NCI-H2196 treated with DMSO at 0.1 percent for 48 hours (cell line): ENCODE data around the gene SLC7A7.
"Not testable (repeated sequence)": the region's sequence is repeated elsewhere in the genome, so short reads cannot be mapped to it uniquely, and the experiment has no call there.

Experiments
- DNase-seq: peaks from one replicate; lab custom pipeline; 2025; ENCODE audit not compliant: unreplicated experiment; lab: John Stamatoyannopoulos, UW

SLC7A7 gene

DNA sequence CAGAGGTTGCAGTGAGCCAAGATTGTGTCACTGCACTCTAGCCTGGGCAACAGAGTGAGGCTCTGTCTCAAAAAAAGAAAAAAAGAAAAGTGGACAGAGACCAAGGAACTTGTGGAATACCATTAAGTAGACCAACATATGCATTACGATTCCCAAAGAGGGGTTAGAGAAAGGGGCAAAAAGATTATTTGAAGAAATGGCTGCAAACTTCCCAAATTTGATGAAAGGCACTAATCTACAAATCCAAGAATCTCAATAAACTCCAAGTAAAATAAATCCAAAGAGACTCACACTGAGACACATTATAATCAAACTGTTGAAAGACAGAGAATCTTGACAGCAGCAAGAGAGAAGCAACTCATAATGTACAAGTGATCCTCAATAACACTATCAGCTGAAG lies 53.5 kb downstream of the SLC7A7 start:
- no peak for DNase-seq

DNA sequence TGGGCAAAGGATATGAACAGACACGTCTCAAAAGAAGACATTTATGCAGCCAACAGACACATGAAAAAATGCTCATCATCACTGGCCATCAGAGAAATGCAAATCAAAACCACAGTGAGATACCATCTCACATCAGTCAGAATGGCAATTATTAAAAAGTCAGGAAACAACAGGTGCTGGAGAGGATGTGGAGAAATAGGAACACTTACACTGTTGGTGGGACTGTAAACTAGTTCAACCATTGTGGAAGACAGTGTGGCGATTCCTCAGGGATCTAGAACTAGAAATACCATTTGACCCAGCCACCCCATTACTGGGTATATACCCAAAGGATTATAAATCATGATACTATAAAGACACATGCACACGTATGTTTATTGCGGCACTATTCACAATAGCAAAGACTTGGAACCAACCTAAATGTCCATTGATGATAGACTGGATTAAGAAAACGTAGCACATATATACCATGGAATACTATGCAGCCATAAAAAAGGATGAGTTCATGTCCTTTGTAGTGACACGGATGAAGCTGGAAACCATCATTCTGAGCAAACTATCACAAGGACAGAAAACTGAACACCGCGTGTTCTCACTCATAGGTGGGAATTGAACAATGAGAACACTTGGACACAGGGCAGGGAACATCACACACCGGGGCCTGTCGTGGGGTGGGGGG lies 57.1 kb downstream of the SLC7A7 start:
- DNase-seq = not testable (repeated sequence)

DNA sequence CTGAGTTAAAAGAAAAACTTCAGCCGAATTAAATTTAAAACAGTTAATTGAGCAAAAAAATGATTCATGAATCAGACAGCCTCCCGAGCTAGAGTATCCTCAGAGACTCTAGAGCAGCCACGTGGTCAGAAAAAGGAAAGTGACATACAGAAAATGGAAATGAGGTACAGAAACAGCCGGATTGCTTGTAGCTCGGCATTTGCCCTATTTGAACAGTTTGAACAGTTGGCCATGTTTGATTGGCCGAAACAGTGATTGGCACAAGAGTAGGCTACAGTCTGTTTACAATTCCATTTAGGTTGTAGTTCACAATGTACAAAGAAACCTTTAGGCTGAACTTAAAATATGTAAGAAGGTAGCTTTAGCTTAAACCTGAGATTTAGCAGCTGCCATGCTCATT lies 61.6 kb downstream of the SLC7A7 start:
- no peak for DNase-seq

DNA sequence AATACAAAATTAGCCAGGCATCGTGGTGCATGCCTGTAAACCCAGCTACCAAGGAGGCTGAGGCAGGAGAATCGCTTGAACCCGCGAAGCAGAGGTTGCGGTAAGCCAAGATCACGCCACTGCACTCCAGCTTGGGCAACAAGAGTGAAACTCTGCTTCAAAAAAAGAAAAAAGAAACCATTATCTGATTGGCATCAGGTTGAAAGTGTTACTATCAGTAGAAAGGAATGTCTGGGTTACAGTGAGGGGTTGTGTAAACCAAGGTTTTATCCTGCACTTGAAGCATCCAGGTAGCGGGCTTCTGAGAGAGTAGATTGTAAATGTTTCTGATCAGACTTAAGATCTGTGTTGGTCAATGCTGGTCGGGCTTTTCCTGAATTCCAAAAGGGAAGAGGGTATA lies 62.8 kb downstream of the SLC7A7 start:
- DNase-seq = no peak

DNA sequence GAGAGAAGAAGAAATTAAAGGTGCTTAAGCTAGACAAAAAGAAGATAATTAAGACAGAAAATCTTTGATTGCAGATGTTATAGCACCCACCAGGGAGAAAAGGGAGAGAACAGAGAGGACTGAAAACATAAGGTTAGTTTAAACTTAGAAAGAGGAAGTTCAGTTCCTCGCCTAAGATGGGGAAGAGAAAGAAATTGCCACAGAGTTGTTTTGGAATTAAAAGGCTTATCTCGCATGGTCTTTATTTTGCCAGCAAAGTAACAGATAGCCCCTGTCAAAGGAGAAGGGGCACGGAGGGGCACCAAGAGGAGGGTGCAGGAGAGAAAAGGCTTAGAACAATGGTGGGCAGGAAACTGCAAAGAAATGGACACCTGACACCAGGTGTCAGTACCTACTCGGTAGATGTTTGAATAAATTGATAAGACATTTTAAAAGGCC lies 66.6 kb downstream of the SLC7A7 start:
- DNase-seq = no peak

DNA sequence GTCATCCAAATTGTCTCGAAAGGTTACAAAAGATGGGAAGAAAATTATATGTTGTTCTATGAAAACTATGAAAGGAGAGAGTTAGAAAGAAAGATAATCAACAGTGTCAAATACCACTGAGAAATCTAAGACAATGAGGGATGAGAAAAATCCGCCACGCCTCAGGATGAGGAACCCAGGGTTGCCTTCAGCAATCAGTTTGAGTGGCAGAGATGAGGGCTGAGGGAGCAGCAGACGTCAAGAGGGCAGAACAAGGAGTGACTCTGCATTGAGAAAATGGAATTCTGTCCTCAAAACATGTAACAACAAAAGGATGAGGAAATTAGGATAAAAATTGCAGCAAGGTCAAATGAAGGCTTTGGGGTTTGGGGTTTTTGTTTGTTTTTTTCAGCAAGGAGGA lies 67.0 kb downstream of the SLC7A7 start:
- no peak for DNase-seq

DNA sequence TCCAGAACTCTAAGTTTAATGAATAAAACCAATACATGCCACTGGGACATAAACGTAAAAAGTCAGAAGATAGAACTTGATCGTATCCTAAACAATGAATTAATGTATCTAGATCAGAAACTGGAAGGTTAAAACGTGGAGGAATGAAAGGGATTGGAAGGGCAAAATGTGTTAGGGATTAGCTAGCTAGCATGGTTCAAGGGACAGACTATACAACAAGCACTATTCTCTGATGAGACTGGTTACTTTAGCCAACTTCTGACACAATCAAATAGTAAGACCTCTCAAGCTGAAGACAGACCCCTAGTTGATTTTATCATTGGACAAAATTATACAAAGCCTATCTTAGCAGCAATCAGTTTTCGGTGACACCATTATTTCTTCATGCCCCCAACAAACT lies 67.5 kb downstream of the SLC7A7 start:
- no peak for DNase-seq

DNA sequence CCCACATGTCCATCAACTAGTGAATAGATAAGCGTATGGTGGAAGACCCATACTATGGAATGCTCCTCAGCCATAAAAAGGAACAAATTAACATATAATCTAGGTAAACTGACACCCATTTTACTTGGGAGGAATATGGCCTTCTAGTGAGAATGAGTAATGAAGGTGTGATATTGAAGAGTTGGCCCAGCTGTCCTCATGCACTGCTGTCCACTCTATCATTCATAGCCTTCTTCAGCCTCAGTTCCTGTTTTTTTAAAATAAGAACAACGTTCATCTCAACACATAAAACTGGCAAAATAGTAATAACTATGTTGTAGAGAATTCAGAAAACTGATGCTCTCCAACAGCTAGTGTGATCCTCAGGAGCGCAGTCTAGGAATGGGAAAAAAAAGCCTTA lies 75.2 kb downstream of the SLC7A7 start:
- no peak for DNase-seq

DNA sequence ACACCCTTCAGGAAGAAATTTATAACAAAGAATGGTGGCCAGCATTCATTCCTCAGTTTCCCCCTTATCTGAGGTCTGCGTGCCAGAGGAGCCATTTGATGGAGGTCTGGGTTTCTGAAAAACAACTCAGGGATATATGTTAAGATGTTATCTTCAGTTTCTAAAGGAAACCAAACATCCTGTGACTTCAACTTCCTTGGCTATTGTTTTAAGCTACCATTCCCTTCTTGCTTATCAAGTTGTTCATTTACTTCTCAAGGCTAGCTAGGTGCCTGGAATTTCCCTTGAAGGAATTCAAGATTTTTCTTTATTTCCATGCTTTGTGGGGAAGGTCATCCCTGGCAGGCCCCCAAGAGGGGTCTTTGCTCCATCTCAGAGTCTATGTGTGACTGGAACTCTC lies 75.8 kb downstream of the SLC7A7 start:
- no peak for DNase-seq

DNA sequence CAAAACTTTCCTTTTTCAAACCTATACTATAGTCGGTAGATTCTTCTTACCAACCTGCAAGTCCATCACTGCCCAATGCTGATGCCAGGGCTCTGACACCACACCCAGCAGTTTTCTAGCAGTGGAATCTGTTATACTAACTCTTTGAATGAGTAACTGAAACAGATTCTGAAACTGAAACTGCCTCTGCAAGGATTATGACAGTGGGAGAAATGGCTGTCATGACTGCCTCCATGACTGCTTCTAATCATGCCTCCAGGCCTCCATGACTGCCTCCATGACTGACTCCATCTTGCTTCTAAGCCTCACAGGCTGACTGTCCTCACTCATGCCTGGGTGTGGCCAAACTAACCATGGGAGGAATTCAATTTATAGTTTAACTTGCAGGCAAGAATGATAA lies 78.2 kb downstream of the SLC7A7 start:
- DNase-seq = no peak

DNA sequence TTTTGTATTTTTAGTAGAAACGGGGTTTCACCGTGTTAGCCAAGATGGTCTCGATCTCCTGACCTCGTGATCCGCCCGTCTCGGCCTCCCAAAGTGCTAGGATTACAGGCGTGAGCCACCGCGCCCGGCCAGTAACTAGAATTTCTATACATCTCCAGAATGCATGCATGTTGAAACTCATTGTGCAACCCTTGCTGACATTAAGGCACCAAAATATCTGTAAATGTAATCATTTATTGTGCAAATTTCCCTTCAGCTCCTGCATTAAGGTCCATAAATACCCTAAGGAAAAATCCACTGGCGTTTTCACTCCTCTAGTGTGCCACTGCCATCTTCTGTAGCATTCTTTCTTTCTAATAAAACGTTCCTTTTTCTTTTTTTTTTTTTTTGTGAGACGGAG lies 78.9 kb downstream of the SLC7A7 start:
- DNase-seq = not testable (repeated sequence)

DNA sequence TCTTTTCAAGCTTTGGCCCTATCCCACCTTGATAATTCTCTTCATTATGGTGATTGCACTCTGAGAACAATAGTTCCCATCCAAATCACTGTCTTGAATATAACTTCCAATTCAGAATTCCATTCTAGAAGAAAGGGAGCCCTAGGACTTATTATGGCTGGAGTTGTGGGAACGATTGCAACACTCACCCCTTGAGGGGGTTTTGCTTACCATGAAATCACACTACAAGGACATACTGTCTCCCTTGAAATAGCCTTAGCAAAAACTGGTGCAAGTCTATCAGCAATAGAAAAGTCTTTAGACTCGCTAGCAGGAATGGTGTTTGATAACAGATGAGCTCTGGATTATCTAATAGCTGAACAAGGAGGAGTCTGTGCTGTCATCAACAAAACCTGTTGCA lies 80.1 kb downstream of the SLC7A7 start:
- DNase-seq = no peak

DNA sequence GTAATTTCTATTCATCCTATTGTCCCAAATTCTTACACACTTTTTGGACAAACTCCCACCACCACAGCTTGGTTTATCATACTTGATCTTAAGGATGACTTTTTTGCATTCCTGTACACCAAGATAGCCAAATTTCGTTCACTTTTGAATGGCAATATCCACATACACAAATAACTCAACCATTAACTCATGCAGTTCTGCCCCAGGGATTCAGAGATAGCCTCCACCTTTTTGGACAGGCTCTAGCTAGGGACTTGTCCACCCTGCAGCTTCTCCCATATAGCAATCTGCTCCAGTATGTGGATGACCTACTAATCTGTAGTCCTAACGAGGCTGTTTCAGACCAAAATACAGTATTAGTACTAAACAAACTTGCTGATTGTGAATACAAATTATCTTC lies 81.4 kb downstream of the SLC7A7 start:
- no peak for DNase-seq

DNA sequence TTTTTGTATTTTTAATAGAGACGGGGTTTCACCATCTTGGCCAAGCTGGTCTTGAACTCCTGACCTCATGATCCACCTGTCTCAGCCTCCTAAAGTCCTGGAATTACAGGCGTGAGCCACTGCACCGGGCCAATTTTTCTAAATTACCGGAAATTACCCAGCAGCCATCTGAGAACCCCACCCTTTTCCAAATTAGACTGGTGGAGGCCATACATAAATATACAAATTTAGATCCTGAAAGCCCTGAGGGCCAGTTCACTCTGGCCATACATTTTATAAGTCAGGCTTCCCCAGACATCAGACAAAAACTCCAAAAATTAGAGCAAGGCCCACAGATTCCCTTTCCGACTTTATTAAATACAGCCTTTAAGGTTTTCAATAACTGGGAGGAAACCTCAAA lies 83.2 kb downstream of the SLC7A7 start:
- DNase-seq = not testable (repeated sequence)

DNA sequence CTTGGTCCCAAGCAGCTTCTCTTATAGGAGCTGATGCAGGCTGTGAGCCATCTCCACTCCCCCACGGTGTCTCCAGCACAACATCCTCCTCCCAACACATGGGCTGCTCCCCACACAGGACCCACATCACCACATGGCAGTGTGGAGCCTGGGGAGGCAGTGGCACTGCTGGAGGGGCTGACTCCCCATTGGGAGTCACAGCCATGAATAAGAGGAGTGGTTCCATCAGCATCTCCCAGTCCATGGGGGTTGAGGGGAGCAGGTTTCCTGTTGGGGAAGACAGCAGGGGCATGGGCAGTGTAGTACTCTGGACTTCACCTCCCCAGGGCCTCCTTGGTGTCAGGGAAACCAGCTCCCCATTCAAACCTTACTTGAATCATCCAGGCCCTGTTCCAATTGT lies 89.2 kb downstream of the SLC7A7 start:
- DNase-seq = no peak

DNA sequence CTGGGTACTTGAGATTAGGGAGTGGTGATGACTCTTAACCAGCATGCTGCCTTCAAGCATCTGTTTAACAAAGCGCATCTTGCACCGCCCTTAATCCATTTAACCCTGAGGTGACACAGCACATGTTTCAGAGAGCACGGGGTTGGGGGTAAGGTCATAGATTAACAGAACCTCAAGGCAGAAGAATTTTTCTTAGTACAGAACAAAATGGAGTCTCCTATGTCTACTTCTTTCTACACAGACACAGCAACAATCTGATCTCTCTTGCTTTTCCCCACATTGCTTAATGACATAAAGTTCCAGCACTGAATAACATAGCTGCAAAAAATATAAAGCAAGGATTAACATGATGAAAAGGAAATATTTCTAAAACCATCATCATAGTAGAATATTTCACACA lies 89.9 kb downstream of the SLC7A7 start:
- not testable (repeated sequence) for DNase-seq

DNA sequence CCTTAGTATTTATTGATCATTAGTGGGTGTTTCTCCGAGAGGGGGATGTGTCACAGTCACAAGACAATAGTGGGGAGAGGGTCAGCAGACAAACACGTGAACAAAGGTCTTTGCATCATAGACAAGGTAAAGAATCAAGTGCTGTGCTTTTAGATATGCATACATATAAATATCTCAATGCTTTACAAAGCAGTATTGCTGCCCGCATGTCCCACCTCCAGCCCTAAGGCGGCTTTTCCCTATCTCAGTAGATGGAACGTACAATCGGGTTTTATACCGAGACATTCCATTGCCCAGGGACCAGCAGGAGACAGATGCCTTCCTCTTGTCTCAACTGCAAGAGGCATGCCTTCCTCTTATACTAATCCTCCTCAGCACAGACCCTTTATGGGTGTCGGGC lies 90.4 kb downstream of the SLC7A7 start:
- DNase-seq = not testable (repeated sequence)

DNA sequence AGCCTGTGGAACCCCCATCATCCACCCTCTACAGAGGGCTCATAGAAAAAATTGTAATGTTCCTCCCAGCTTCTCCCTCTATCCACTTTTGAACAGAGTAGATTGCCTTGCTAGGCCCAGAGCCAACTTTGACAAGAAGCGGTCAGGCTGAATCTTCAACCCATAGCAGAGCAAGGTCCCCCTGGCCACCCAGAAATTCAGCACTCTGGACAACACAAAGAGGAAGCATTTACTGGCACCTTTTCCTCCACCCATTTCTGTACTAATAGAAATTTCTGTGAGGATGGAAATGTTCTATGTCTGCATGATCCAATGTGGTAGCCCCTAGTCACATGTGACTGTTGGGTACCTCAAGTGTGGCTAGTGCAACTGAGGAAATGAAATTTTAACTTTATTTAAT lies 91.4 kb downstream of the SLC7A7 start:
- DNase-seq = no peak
